GM21528 (cell line): ENCODE measurements around the gene AREG.

Experiments
- ATAC-seq: cut with Tn5 transposase; IDR thresholded peaks from one replicate; pipeline ENCODE4 v1.9.1; 2021; ENCODE audit warnings: mild to moderate bottlenecking, moderate library complexity; ENCODE audit not compliant: unreplicated experiment, low FRiP score

AREG gene

GRCh38 chr4:74431113-74431826 is 13.7 kb upstream of the AREG start:
- ATAC-seq: peak; percentile 80

GRCh38 chr4:74433043-74433442 is 11.9 kb upstream of the AREG start:
- no peak for ATAC-seq

GRCh38 chr4:74433541-74434172 is 11.3 kb upstream of the AREG start:
- ATAC-seq: no peak

- no peak for ATAC-seq
Observed at GRCh38 chr4:74435296-74435695, 9.6 kb upstream of the AREG start.

- ATAC-seq: no peak
Observed at GRCh38 chr4:74437866-74438265, 7.1 kb upstream of the AREG start.

GRCh38 chr4:74438661-74439060 is 6.3 kb upstream of the AREG start:
- no peak for ATAC-seq

- no peak for ATAC-seq
Observed at GRCh38 chr4:74439952-74440351, 5.0 kb upstream of the AREG start.

GRCh38 chr4:74440356-74440755 is 4.6 kb upstream of the AREG start:
- ATAC-seq: no peak

- no peak for ATAC-seq
Observed at GRCh38 chr4:74441744-74442143, 3.2 kb upstream of the AREG start.

- no peak for ATAC-seq
Observed at GRCh38 chr4:74446193-74446868, 1.4 kb downstream of the AREG start.

GRCh38 chr4:74446896-74447295 is 2.0 kb downstream of the AREG start:
- ATAC-seq: no peak

- ATAC-seq: no peak
Observed at GRCh38 chr4:74447636-74448233, 2.8 kb downstream of the AREG start.

GRCh38 chr4:74449571-74450297 is 4.8 kb downstream of the AREG start:
- ATAC-seq: no peak

GRCh38 chr4:74450298-74450683 is 5.4 kb downstream of the AREG start:
- ATAC-seq: no peak

GRCh38 chr4:74451214-74451661 is 6.3 kb downstream of the AREG start:
- no peak for ATAC-seq

GRCh38 chr4:74453037-74453635 is 8.2 kb downstream of the AREG start:
- no peak for ATAC-seq

- no peak for ATAC-seq
Observed at GRCh38 chr4:74453829-74454742, 9.2 kb downstream of the AREG start.

- no peak for ATAC-seq
Observed at GRCh38 chr4:74455361-74456055, 10.6 kb downstream of the AREG start.
